Osteoblast (primary cell): ENCODE measurements around the gene CKM. TPM values are rescaled to one million over a fixed set of nuclear protein-coding genes. Genes with fewer than 3 reads are reported as not detected.
A peak's percentile ranks its signal among the peaks of the same experiment; 100 is the strongest.

ENCODE experiments used
- DNase-seq: peaks from one replicate; pipeline ENCODE4 v3.0.0; 2011; ENCODE audit warnings: low spot score, mixed read lengths; ENCODE audit not compliant: insufficient read length; ENCODE audit errors: missing footprints
- H2AFZ ChIP-seq: 2 replicates; pipeline ENCODE4 v1.6.0; 2011; ENCODE audit warnings: mild to moderate bottlenecking, low read length
- H3K27ac ChIP-seq: 2 replicates; pipeline ENCODE4 v1.5.1; 2011; ENCODE audit warnings: mild to moderate bottlenecking, low read depth, low read length, moderate library complexity
- H3K27me3 ChIP-seq: 2 replicates; pipeline ENCODE4 v1.6.0; 2012; ENCODE audit warnings: mild to moderate bottlenecking, control low read depth, inconsistent platforms, low read length, moderate library complexity; ENCODE audit not compliant: insufficient read depth
- H3K36me3 ChIP-seq: 2 replicates; pipeline ENCODE4 v1.5.1; 2011; ENCODE audit warnings: mild to moderate bottlenecking, low read length, control low read depth, moderate library complexity; ENCODE audit not compliant: insufficient read depth
- H3K4me1 ChIP-seq: 2 replicates; pipeline ENCODE4 v1.5.1; 2011; ENCODE audit warnings: mild to moderate bottlenecking, low read length, control low read depth, moderate library complexity; ENCODE audit not compliant: insufficient read depth
- H3K4me2 ChIP-seq: 2 replicates; pipeline ENCODE4 v1.6.0; 2011; ENCODE audit warnings: mild to moderate bottlenecking, low read length; ENCODE audit not compliant: insufficient read depth
- H3K4me3 ChIP-seq: fragments of 200-600 bp; sonication (generic); 3 replicates; pipeline ENCODE4 v1.5.1; 2012; ENCODE audit warnings: mild to moderate bottlenecking, low read length, inconsistent platforms; ENCODE audit not compliant: insufficient read depth
- H3K79me2 ChIP-seq: 2 replicates; pipeline ENCODE4 v1.6.0; 2012; ENCODE audit warnings: mild to moderate bottlenecking, low read length, control low read depth, inconsistent platforms; ENCODE audit not compliant: insufficient read depth
- H3K9me3 ChIP-seq: 2 replicates; pipeline ENCODE4 v1.5.1; 2011; ENCODE audit warnings: low read depth, low read length, control low read depth
- H4K20me1 ChIP-seq: 2 replicates; pipeline ENCODE4 v1.6.0; 2012; ENCODE audit warnings: mild to moderate bottlenecking, low read length, control low read depth; ENCODE audit not compliant: insufficient read depth
- total RNA-seq: library from RNA; depleted of rRNA; stranded (reverse); fragments of >200 nt; gene quantifications from 2 replicates; pipeline ENCODE4 v1.2.3, GENCODE V29; 2012
- TF ChIP-seq, protein P1 (sequence below): IDR thresholded peaks from 2 replicates; pipeline ENCODE4 v1.5.1; 2011; ENCODE audit warnings: mild to moderate bottlenecking, low read depth, low read length, moderate library complexity; ENCODE audit errors: extremely low read depth

Gene CKM
- total RNA-seq, 1 donor = 0.36 TPM

DNA sequence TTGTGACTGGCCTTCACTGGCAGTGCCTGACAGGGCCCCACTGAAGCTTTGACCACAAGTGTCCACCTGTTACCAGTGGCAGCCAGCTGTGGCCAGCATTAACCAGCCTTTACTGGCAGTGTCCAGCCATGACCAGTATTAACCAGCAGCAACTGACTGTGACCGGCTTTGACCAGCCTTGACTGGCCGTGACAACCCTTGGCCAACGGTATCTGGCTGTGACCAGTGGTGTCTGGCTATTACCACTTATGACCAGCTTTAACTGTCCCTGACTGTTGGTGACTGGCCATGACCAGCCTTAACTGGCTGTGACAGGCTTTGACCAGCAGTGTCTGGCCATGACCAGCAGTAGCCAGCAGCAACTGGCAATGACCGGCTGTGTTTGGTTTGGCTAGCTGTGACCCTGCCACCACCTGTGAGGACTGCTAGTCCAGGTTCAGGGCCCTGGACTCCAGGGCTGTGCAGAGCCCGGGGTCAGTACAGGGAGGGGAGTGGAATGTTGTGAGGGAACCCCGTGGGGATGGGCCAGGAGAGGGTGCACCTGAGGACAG is 32.2 kb downstream of the CKM start:
- Histone ChIP-seq H3K4me3 (no peak overlapping the region), H3K36me3 (peaks cover 27% of the 10 kb centered on the region), H4K20me1 (no peaks in the 10 kb centered on the region), H3K79me2 (no peaks in the 10 kb centered on the region), H3K4me2 (no peak overlapping the region), H3K27ac (no peak overlapping the region), H3K27me3 (no peaks in the 10 kb centered on the region), H2AFZ (no peak overlapping the region), H3K9me3 (no peaks in the 10 kb centered on the region), H3K4me1 (no peaks in the 10 kb centered on the region)
- TF ChIP-seq, protein P1, sequence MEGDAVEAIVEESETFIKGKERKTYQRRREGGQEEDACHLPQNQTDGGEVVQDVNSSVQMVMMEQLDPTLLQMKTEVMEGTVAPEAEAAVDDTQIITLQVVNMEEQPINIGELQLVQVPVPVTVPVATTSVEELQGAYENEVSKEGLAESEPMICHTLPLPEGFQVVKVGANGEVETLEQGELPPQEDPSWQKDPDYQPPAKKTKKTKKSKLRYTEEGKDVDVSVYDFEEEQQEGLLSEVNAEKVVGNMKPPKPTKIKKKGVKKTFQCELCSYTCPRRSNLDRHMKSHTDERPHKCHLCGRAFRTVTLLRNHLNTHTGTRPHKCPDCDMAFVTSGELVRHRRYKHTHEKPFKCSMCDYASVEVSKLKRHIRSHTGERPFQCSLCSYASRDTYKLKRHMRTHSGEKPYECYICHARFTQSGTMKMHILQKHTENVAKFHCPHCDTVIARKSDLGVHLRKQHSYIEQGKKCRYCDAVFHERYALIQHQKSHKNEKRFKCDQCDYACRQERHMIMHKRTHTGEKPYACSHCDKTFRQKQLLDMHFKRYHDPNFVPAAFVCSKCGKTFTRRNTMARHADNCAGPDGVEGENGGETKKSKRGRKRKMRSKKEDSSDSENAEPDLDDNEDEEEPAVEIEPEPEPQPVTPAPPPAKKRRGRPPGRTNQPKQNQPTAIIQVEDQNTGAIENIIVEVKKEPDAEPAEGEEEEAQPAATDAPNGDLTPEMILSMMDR = no peak
- DNase-seq = peak; percentile 34

DNA sequence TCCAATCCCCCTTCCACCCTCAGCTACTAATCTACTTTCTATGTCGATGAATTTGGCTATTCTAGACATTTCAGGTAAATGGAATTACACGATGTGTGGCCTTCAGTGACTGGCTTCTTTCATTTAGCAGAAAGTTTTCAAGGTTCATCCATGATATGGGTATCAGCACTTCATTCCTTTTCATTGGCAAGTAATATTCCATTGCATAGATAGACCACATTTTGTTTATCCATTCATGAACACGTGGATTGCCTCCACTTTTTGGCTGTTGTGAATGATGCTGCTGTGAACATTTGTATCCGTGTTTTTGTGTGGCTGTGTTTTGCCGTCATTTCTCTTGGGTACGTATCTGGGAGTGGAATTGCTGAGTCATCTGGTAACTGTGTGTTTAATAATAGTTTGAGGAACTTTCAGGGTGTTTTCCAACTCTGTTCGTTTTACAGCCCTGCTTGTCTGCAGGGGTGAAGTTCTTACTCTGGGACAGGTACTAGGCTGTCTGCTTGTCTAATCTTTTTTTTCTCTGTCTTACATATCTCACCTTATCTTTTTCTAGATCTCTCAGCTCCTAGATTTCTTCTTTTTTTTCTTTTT is 39.1 kb downstream of the CKM start:
- peak; percentile 48 for DNase-seq
- Histone ChIP-seq H4K20me1 (peaks cover 3% of the 10 kb centered on the region), H3K9me3 (no peaks in the 10 kb centered on the region), H3K79me2 (no peaks in the 10 kb centered on the region), H2AFZ (no peak overlapping the region), H3K27ac (no peak overlapping the region), H3K4me3 (no peak overlapping the region), H3K4me1 (no peaks in the 10 kb centered on the region), H3K27me3 (no peaks in the 10 kb centered on the region), H3K36me3 (peaks cover 45% of the 10 kb centered on the region), H3K4me2 (no peak overlapping the region)
- TF ChIP-seq, protein P1 = no peak

- DNase-seq = peak; percentile 47
- TF ChIP-seq, protein P1 = no peak
- peaks cover 3% of the 10 kb centered on the region for H4K20me1 ChIP-seq
- no peaks in the 10 kb centered on the region for H3K4me1 ChIP-seq
- no peaks in the 10 kb centered on the region for H3K27me3 ChIP-seq
- no peaks in the 10 kb centered on the region for H3K9me3 ChIP-seq
- H3K27ac ChIP-seq = no peak overlapping the region
- H2AFZ ChIP-seq = no peak overlapping the region
- H3K79me2 ChIP-seq = no peaks in the 10 kb centered on the region
- no peak overlapping the region for H3K4me3 ChIP-seq
- H3K36me3 ChIP-seq = peaks cover 43% of the 10 kb centered on the region
- no peak overlapping the region for H3K4me2 ChIP-seq
Observed at GRCh38 chr19:45280471-45280961, 42.2 kb downstream of the CKM start.

- H3K36me3 ChIP-seq = peaks cover 41% of the 10 kb centered on the region
- H3K27me3 ChIP-seq = no peaks in the 10 kb centered on the region
- H3K4me1 ChIP-seq = no peaks in the 10 kb centered on the region
- H3K4me3 ChIP-seq = no peak overlapping the region
- peaks cover 3% of the 10 kb centered on the region for H4K20me1 ChIP-seq
- H2AFZ ChIP-seq = no peak overlapping the region
- no peaks in the 10 kb centered on the region for H3K79me2 ChIP-seq
- no peak overlapping the region for H3K4me2 ChIP-seq
- no peaks in the 10 kb centered on the region for H3K9me3 ChIP-seq
- peak; percentile 38 for DNase-seq
- TF ChIP-seq, protein P1 = no peak
- H3K27ac ChIP-seq = no peak overlapping the region
Observed at GRCh38 chr19:45279587-45280192, 43.0 kb downstream of the CKM start.
